ENCODE measurements around the gene ZNF385B.

DNA sequence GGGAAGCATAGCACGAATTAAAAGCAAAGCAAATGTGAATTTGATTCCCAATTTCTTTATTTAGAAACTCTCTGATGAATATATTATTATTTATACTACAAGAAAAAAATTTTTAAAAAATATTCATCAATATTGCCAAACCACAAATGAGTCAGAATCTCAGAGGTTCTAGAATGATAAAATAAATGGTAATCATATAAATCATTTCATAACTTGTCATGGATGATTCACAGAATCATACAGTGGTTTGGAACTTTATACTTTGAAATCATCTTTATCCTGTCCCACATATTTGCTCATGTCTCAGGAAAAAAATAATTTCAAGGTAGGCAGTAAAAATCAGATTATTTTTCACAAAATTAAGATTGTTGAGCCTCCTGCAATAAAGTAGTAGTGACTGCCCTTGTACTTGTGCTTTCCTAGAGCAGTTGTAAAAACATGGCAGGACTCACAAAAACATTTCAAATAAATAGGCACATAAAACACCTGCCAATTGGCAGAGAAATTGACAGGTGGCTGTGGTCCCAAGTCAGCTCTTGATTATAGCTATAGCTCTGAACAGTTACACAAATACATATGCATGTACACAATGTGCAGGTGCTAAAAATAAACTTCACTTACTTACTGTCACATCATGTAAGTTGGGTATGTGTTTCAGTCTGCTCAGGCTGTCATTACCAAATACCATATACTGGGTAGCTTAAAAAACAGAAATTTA lies 322.8 kb downstream of the ZNF385B start:
- TF ChIP-seq CTCF (IDR thresholded peaks at IDR 0.05): no peak
- no peak for TF ChIP-seq POLR2A (IDR thresholded peaks at IDR 0.05)

Data from heart left ventricle (tissue), 13 donors.